Activated naive CD4-positive, alpha-beta T cell treated with anti-CD3 and anti-CD28 coated beads, Interleukin-2, amount 10 ng/mL, durations not matched to agents 7 days and 5 days (primary cell): ENCODE measurements around the gene TJP1.
"Not testable (repeated sequence)": the region's sequence is repeated elsewhere in the genome, so short reads cannot be mapped to it uniquely, and the experiment has no call there.

Source experiments
- CTCF ChIA-PET: fragments of 350-600 bp; sonication (Branson Sonifier 250); formaldehyde crosslinking; loops from one replicate; lab custom pipeline; 2021; ENCODE audit warnings: antibody characterized with exemption; lab: Charles Lee
- DNase-seq: peaks from one replicate; pipeline ENCODE4 v3.0.0-alpha.2; 2020
- H3K27ac Mint-ChIP-seq: one replicate; pipeline ENCODE4 v1.8.0; 2021; ENCODE audit warnings: mild to moderate bottlenecking, moderate library complexity, mixed read lengths
- H3K27me3 Mint-ChIP-seq: one replicate; pipeline ENCODE4 v1.8.0; 2021; ENCODE audit warnings: mild to moderate bottlenecking, mixed read lengths
- H3K36me3 Mint-ChIP-seq: one replicate; pipeline ENCODE4 v1.8.0; 2021; ENCODE audit warnings: mixed read lengths
- H3K4me1 Mint-ChIP-seq: one replicate; pipeline ENCODE4 v1.8.0; 2021; ENCODE audit warnings: mixed read lengths
- H3K4me3 Mint-ChIP-seq: one replicate; pipeline ENCODE4 v1.8.0; 2021; ENCODE audit warnings: mild to moderate bottlenecking, moderate library complexity, mixed read lengths
- H3K9me3 Mint-ChIP-seq: one replicate; pipeline ENCODE4 v1.8.0; 2021; ENCODE audit warnings: mixed read lengths

The TJP1 gene

GRCh38 chr15:29740692-29741311 is 81.5 kb downstream of the TJP1 start:
- H3K4me1 Mint-ChIP-seq = no peaks in the 10 kb centered on the region
- no peak overlapping the region for H3K27ac Mint-ChIP-seq
- CTCF ChIA-PET = no interaction called here
- H3K36me3 Mint-ChIP-seq = no peaks in the 10 kb centered on the region
- no peak for DNase-seq
- H3K27me3 Mint-ChIP-seq = peaks cover 5% of the 10 kb centered on the region
- no peak overlapping the region for H3K4me3 Mint-ChIP-seq
- H3K9me3 Mint-ChIP-seq = no peaks in the 10 kb centered on the region

- Mint-ChIP-seq H3K27ac (no peak overlapping the region), H3K4me3 (no peak overlapping the region), H3K36me3 (no peaks in the 10 kb centered on the region), H3K4me1 (no peaks in the 10 kb centered on the region), H3K9me3 (no peaks in the 10 kb centered on the region), H3K27me3 (peaks cover under 1% of the 10 kb centered on the region)
- CTCF ChIA-PET = no interaction called here
- DNase-seq = no peak
Observed at GRCh38 chr15:29736744-29737020, 85.6 kb downstream of the TJP1 start.

- Mint-ChIP-seq H3K4me1 (no peaks in the 10 kb centered on the region), H3K4me3 (no peak overlapping the region)
- CTCF ChIA-PET = no interaction called here
Observed at GRCh38 chr15:29736012-29736743, 86.1 kb downstream of the TJP1 start.

GRCh38 chr15:29734917-29735572 is 87.2 kb downstream of the TJP1 start:
- no peak overlapping the region for H3K27ac Mint-ChIP-seq
- no peak for DNase-seq
- no peaks in the 10 kb centered on the region for H3K36me3 Mint-ChIP-seq
- no peak overlapping the region for H3K4me3 Mint-ChIP-seq
- peaks cover 3% of the 10 kb centered on the region for H3K27me3 Mint-ChIP-seq
- CTCF ChIA-PET = no interaction called here
- H3K9me3 Mint-ChIP-seq = no peaks in the 10 kb centered on the region
- H3K4me1 Mint-ChIP-seq = no peaks in the 10 kb centered on the region

More at GRCh38 chr15:29736012-29736743, 86.1 kb downstream of the TJP1 start:
- Mint-ChIP-seq H3K27ac (no peak overlapping the region), H3K27me3 (no peaks in the 10 kb centered on the region), H3K9me3 (no peaks in the 10 kb centered on the region), H3K36me3 (no peaks in the 10 kb centered on the region)
- no peak for DNase-seq

- CTCF ChIA-PET = no interaction called here
- H3K4me3 Mint-ChIP-seq = no peak overlapping the region
- no peak overlapping the region for H3K27ac Mint-ChIP-seq
- DNase-seq = no peak
- no peaks in the 10 kb centered on the region for H3K4me1 Mint-ChIP-seq
- H3K36me3 Mint-ChIP-seq = no peaks in the 10 kb centered on the region
- H3K9me3 Mint-ChIP-seq = no peaks in the 10 kb centered on the region
- H3K27me3 Mint-ChIP-seq = peaks cover 7% of the 10 kb centered on the region
Observed at GRCh38 chr15:29731865-29732264, 90.4 kb downstream of the TJP1 start.

- DNase-seq, H3K27me3 Mint-ChIP-seq, H3K9me3 Mint-ChIP-seq, H3K4me1 Mint-ChIP-seq, H3K36me3 Mint-ChIP-seq, CTCF ChIA-PET, H3K27ac Mint-ChIP-seq, H3K4me3 Mint-ChIP-seq: not testable (repeated sequence)
Observed at GRCh38 chr15:29730471-29730870, 91.8 kb downstream of the TJP1 start.

- no peaks in the 10 kb centered on the region for H3K36me3 Mint-ChIP-seq
- H3K4me3 Mint-ChIP-seq = no peak overlapping the region
- CTCF ChIA-PET = no interaction called here
Observed at GRCh38 chr15:29728418-29728817, 93.8 kb downstream of the TJP1 start.

GRCh38 chr15:29727871-29728270 is 94.4 kb downstream of the TJP1 start:
- Mint-ChIP-seq H3K27ac (no peak overlapping the region), H3K4me3 (no peak overlapping the region), H3K36me3 (no peaks in the 10 kb centered on the region), H3K4me1 (no peaks in the 10 kb centered on the region), H3K9me3 (peaks cover 5% of the 10 kb centered on the region), H3K27me3 (peaks cover 7% of the 10 kb centered on the region)
- DNase-seq = no peak
- CTCF ChIA-PET = no interaction called here

More at GRCh38 chr15:29728418-29728817, 93.8 kb downstream of the TJP1 start:
- H3K27ac Mint-ChIP-seq = no peak overlapping the region
- peaks cover 7% of the 10 kb centered on the region for H3K27me3 Mint-ChIP-seq
- no peaks in the 10 kb centered on the region for H3K4me1 Mint-ChIP-seq
- peaks cover under 1% of the 10 kb centered on the region for H3K9me3 Mint-ChIP-seq
- no peak for DNase-seq

- H3K27me3 Mint-ChIP-seq = peaks cover 7% of the 10 kb centered on the region
- no peaks in the 10 kb centered on the region for H3K4me1 Mint-ChIP-seq
- peaks cover 17% of the 10 kb centered on the region for H3K9me3 Mint-ChIP-seq
- CTCF ChIA-PET = no interaction called here
- no peaks in the 10 kb centered on the region for H3K36me3 Mint-ChIP-seq
- no peak for DNase-seq
- no peak overlapping the region for H3K4me3 Mint-ChIP-seq
- no peak overlapping the region for H3K27ac Mint-ChIP-seq
Observed at GRCh38 chr15:29726553-29726952, 95.7 kb downstream of the TJP1 start.

- Mint-ChIP-seq H3K4me3 (no peak overlapping the region), H3K4me1 (no peaks in the 10 kb centered on the region), H3K9me3 (peaks cover 24% of the 10 kb centered on the region), H3K36me3 (no peaks in the 10 kb centered on the region), H3K27ac (no peak overlapping the region), H3K27me3 (peaks cover 4% of the 10 kb centered on the region)
- CTCF ChIA-PET = no interaction called here
- no peak for DNase-seq
Observed at GRCh38 chr15:29724026-29724425, 98.2 kb downstream of the TJP1 start.

GRCh38 chr15:29713784-29714183 is 108.5 kb downstream of the TJP1 start:
- CTCF ChIA-PET = no interaction called here
- H3K9me3 Mint-ChIP-seq = no peaks in the 10 kb centered on the region
- no peaks in the 10 kb centered on the region for H3K4me1 Mint-ChIP-seq
- peaks cover 4% of the 10 kb centered on the region for H3K27me3 Mint-ChIP-seq
- DNase-seq = no peak
- H3K4me3 Mint-ChIP-seq = no peak overlapping the region
- no peak overlapping the region for H3K27ac Mint-ChIP-seq
- no peaks in the 10 kb centered on the region for H3K36me3 Mint-ChIP-seq

GRCh38 chr15:29712149-29712885 is 110.0 kb downstream of the TJP1 start:
- Mint-ChIP-seq H3K4me1 (no peaks in the 10 kb centered on the region), H3K27ac (no peak overlapping the region), H3K4me3 (no peak overlapping the region), H3K27me3 (peaks cover 4% of the 10 kb centered on the region), H3K36me3 (no peaks in the 10 kb centered on the region), H3K9me3 (no peaks in the 10 kb centered on the region)
- CTCF ChIA-PET = no interaction called here
- no peak for DNase-seq

GRCh38 chr15:29711531-29711930 is 110.7 kb downstream of the TJP1 start:
- H3K27me3 Mint-ChIP-seq = peaks cover 4% of the 10 kb centered on the region
- H3K4me1 Mint-ChIP-seq = no peaks in the 10 kb centered on the region
- no peak overlapping the region for H3K27ac Mint-ChIP-seq
- no peak for DNase-seq
- CTCF ChIA-PET = no interaction called here
- H3K36me3 Mint-ChIP-seq = no peaks in the 10 kb centered on the region
- H3K4me3 Mint-ChIP-seq = no peak overlapping the region
- H3K9me3 Mint-ChIP-seq = no peaks in the 10 kb centered on the region

- Mint-ChIP-seq H3K27ac (no peak overlapping the region), H3K4me3 (no peak overlapping the region), H3K36me3 (no peaks in the 10 kb centered on the region), H3K9me3 (no peaks in the 10 kb centered on the region), H3K27me3 (peaks cover 4% of the 10 kb centered on the region), H3K4me1 (no peaks in the 10 kb centered on the region)
- DNase-seq = no peak
- CTCF ChIA-PET = no interaction called here
Observed at GRCh38 chr15:29708519-29708918, 113.7 kb downstream of the TJP1 start.
